H9 (cell line): Measurements from ENCODE around the gene SYCP2L. TPM values are rescaled to one million over a fixed set of nuclear protein-coding genes. Genes with fewer than 3 reads are reported as not detected.

ENCODE experiments used
- DNase-seq: peaks from one replicate; pipeline ENCODE4 v3.0.0-alpha.2; 2017
- H2AFZ ChIP-seq: one replicate; pipeline ENCODE4 v1.6.1; 2013; ENCODE audit warnings: mild to moderate bottlenecking, low read length, control low read depth, moderate library complexity
- H2AK5ac ChIP-seq: 2 replicates; pipeline ENCODE4 v1.6.1; 2013; ENCODE audit warnings: low read length, control low read depth, mixed read lengths; ENCODE audit not compliant: insufficient read length
- H2BK120ac ChIP-seq: one replicate; pipeline ENCODE4 v1.6.1; 2013; ENCODE audit warnings: low read depth, mild to moderate bottlenecking, low read length, control low read depth, inconsistent platforms; ENCODE audit not compliant: poor library complexity, severe bottlenecking
- H2BK12ac ChIP-seq: 2 replicates; pipeline ENCODE4 v1.6.1; 2013; ENCODE audit warnings: low read length, control low read depth, mixed read lengths, low read depth; ENCODE audit not compliant: insufficient read length
- H2BK15ac ChIP-seq: 2 replicates; pipeline ENCODE4 v1.6.1; 2013; ENCODE audit warnings: low read depth, low read length, control low read depth
- H2BK20ac ChIP-seq: one replicate; pipeline ENCODE4 v1.6.1; 2013; ENCODE audit warnings: low read depth, mild to moderate bottlenecking, low read length, control low read depth, inconsistent platforms; ENCODE audit not compliant: poor library complexity, severe bottlenecking
- H2BK5ac ChIP-seq: 2 replicates; pipeline ENCODE4 v1.6.1; 2013; ENCODE audit warnings: low read length, control low read depth, mixed read lengths; ENCODE audit not compliant: insufficient read length
- H3K14ac ChIP-seq: 2 replicates; pipeline ENCODE4 v1.6.1; 2013; ENCODE audit warnings: low read length, control low read depth; ENCODE audit not compliant: insufficient read depth
- H3K18ac ChIP-seq: 2 replicates; pipeline ENCODE4 v1.6.1; 2013; ENCODE audit warnings: low read depth, mild to moderate bottlenecking, mixed read lengths, low read length, control low read depth; ENCODE audit not compliant: insufficient read length
- H3K23ac ChIP-seq: 2 replicates; pipeline ENCODE4 v1.6.1; 2013; ENCODE audit warnings: low read length, control low read depth, mixed read lengths, low read depth; ENCODE audit not compliant: insufficient read length
- H3K23me2 ChIP-seq: 2 replicates; pipeline ENCODE4 v1.6.1; 2013; ENCODE audit warnings: low read depth, mild to moderate bottlenecking, mixed read lengths, low read length, control low read depth; ENCODE audit not compliant: insufficient read length, poor library complexity, severe bottlenecking
- H3K27ac ChIP-seq: 2 replicates; pipeline ENCODE4 v1.5.1; 2013; ENCODE audit warnings: low read length, control low read depth, mixed read lengths, low read depth; ENCODE audit not compliant: insufficient read length
- H3K27me3 ChIP-seq: 2 replicates; pipeline ENCODE4 v1.6.1; 2013; ENCODE audit warnings: low read length, control low read depth, inconsistent platforms; ENCODE audit not compliant: insufficient read depth
- H3K4ac ChIP-seq: 2 replicates; pipeline ENCODE4 v1.6.1; 2013; ENCODE audit warnings: low read depth, mild to moderate bottlenecking, control low read depth, inconsistent platforms, low read length, moderate library complexity
- H3K4me1 ChIP-seq: 2 replicates; pipeline ENCODE4 v1.6.1; 2013; ENCODE audit warnings: low read length, control low read depth, inconsistent platforms; ENCODE audit not compliant: insufficient read depth
- H3K4me2 ChIP-seq: 2 replicates; pipeline ENCODE4 v1.6.1; 2013; ENCODE audit warnings: low read length, control low read depth, mixed read lengths; ENCODE audit not compliant: insufficient read length, insufficient read depth
- H3K56ac ChIP-seq: 2 replicates; pipeline ENCODE4 v1.6.1; 2013; ENCODE audit warnings: low read depth, mild to moderate bottlenecking, mixed read lengths, low read length, control low read depth; ENCODE audit not compliant: insufficient read length
- H3K79me1 ChIP-seq: 2 replicates; pipeline ENCODE4 v1.6.1; 2013; ENCODE audit warnings: low read depth, mild to moderate bottlenecking, moderate library complexity, low read length, control low read depth, inconsistent platforms; ENCODE audit not compliant: insufficient read depth, poor library complexity, severe bottlenecking
- H3K79me2 ChIP-seq: 2 replicates; pipeline ENCODE4 v1.6.1; 2013; ENCODE audit warnings: low read length, control low read depth, inconsistent platforms; ENCODE audit not compliant: insufficient read depth
- H3K9ac ChIP-seq: 2 replicates; pipeline ENCODE4 v1.6.1; 2013; ENCODE audit warnings: low read length, control low read depth, mixed read lengths; ENCODE audit not compliant: insufficient read length; ENCODE audit errors: extremely low read depth
- H3K9me3 ChIP-seq: one replicate; pipeline ENCODE4 v1.6.1; 2013; ENCODE audit warnings: low read depth, low read length, inconsistent platforms; ENCODE audit not compliant: control insufficient read depth
- H3T11ph ChIP-seq: one replicate; pipeline ENCODE4 v1.6.1; 2013; ENCODE audit warnings: mild to moderate bottlenecking, low read length, control low read depth, inconsistent platforms
- H4K20me1 ChIP-seq: one replicate; pipeline ENCODE4 v1.6.1; 2013; ENCODE audit not compliant: control insufficient read depth, insufficient read length, insufficient read depth
- H4K5ac ChIP-seq: 2 replicates; pipeline ENCODE4 v1.6.1; 2013; ENCODE audit warnings: low read depth, mild to moderate bottlenecking, mixed read lengths, low read length, control low read depth; ENCODE audit not compliant: insufficient read length
- H4K8ac ChIP-seq: replicated peaks from 2 replicates; pipeline ENCODE4 v1.6.1; 2013; ENCODE audit warnings: low read length, control low read depth, mixed read lengths, low read depth; ENCODE audit not compliant: insufficient read length
- H4K91ac ChIP-seq: 2 replicates; pipeline ENCODE4 v1.6.1; 2013; ENCODE audit warnings: low read depth, mild to moderate bottlenecking, moderate library complexity, mixed read lengths, low read length, control low read depth; ENCODE audit not compliant: insufficient read length
- H3K27ac Mint-ChIP-seq, 3 experiments: 2 replicates in 2 of 3; 3 replicates in 1 of 3; pipeline ENCODE4 v1.8.0; 2020 to 2021; ENCODE audit warnings: mixed read lengths in 3 of 3, mild to moderate bottlenecking in 1 of 3, moderate library complexity in 1 of 3
- H3K27me3 Mint-ChIP-seq: 2 replicates; pipeline ENCODE4 v1.8.0; 2021; ENCODE audit warnings: low read depth, mild to moderate bottlenecking, moderate library complexity, mixed read lengths
- H3K36me3 Mint-ChIP-seq, 3 experiments: 2 replicates in 2 of 3; 3 replicates in 1 of 3; pipeline ENCODE4 v1.8.0; 2020 to 2021; ENCODE audit warnings: low read depth in 3 of 3, mixed read lengths in 3 of 3; ENCODE audit not compliant: insufficient read depth in 1 of 3
- H3K4me1 Mint-ChIP-seq, 2 experiments: 2 replicates each; pipeline ENCODE4 v1.8.0; 2020; ENCODE audit warnings: mixed read lengths in 2 of 2
- H3K4me3 Mint-ChIP-seq, 2 experiments: 2 replicates in 1 of 2; 3 replicates in 1 of 2; pipeline ENCODE4 v1.8.0; 2020 to 2021; ENCODE audit warnings: mild to moderate bottlenecking in 2 of 2, mixed read lengths in 2 of 2, moderate library complexity in 1 of 2
- H3K9me3 Mint-ChIP-seq, 2 experiments: 2 replicates in 1 of 2; 3 replicates in 1 of 2; pipeline ENCODE4 v1.8.0; 2020; ENCODE audit warnings: mild to moderate bottlenecking in 2 of 2, mixed read lengths in 2 of 2, moderate library complexity in 1 of 2
- WGBS: extraction: QIAGEN DNeasy Blood & Tissue Kit; methylation state at CpG from one replicate; pipeline ENCODE4 v1.1.7; 2013; ENCODE audit warnings: missing lambda C conversion rate, low lambda C conversion rate, mixed read lengths; ENCODE audit not compliant: insufficient read length; ENCODE audit errors: extremely low coverage; 5-methylcytosine and 5-hydroxymethylcytosine counted together
- total RNA-seq: library from RNA; stranded (reverse); gene quantifications from 2 replicates; pipeline ENCODE4 v1.2.1, GENCODE V29; 2021
- TF ChIP-seq, protein P1 (sequence below): fragments of 200-600 bp; sonication (generic); conservative IDR thresholded peaks from 3 replicates; pipeline ENCODE4 v1.8.0; 2021; ENCODE audit warnings: antibody characterized with exemption, mild to moderate bottlenecking

The SYCP2L gene
- total RNA-seq, 1 experiment from 2014 or later, result 3.5 TPM

DNA sequence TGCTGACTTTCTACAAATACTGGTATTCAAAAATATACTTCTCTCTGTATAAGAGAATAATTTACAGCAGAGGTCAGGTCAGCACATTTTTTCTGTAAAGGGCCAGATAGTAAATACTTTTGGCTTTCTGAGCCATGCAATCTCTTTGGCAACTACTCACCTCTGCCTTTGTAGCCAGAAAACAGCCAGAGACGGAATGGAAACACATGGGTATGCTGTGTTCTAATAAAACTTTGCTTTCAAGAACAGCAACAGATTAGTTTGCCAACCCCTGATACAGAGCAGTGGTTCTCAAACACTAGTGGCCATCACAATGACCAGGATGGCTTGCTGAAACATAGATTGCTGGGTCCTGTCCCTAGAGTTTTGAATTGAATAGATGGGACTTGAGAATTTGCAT is 46.3 kb downstream of the SYCP2L start:
- no CpG with 5 or more reads among the region's 1 CpG for WGBS
- no peak overlapping the region for H3K4me2 ChIP-seq
- H3K4me3 Mint-ChIP-seq, result no peak overlapping the region

More for the DNA sequence above, 46.3 kb downstream of the SYCP2L start:
- Histone ChIP-seq H3K79me1 (no peaks in the 10 kb centered on the region), H3K9me3 (no peaks in the 10 kb centered on the region), H3K14ac (no peak overlapping the region), H2BK120ac (no peak overlapping the region), H3K23ac (no peak overlapping the region), H3K9ac (no peak overlapping the region), H2BK15ac (no peak overlapping the region), H3K4ac (no peak overlapping the region), H4K20me1 (no peaks in the 10 kb centered on the region), H2AK5ac (no peak overlapping the region), H3K27me3 (no peaks in the 10 kb centered on the region), H3K23me2 (no peaks in the 10 kb centered on the region), H4K5ac (no peak overlapping the region), H4K8ac (no peak overlapping the region), H2BK20ac (no peak overlapping the region), H3K79me2 (no peaks in the 10 kb centered on the region; the same call in 1 of the 2 replicates), H4K91ac (no peak overlapping the region), H2AFZ (no peak overlapping the region), H3K56ac (no peak overlapping the region), H3T11ph (no peak overlapping the region), H3K27ac (no peak overlapping the region), H2BK5ac (no peak overlapping the region), H3K18ac (no peak overlapping the region), H2BK12ac (no peak overlapping the region), H3K4me1 (no peaks in the 10 kb centered on the region)
- H3K27ac Mint-ChIP-seq, result no peak overlapping the region
- H3K27me3 Mint-ChIP-seq, result no peaks in the 10 kb centered on the region; the same call in 1 of the 2 replicates
- H3K9me3 Mint-ChIP-seq, result peaks cover 2 to 3% of the 10 kb centered on the region in 2 experiments; a peak in 1 of 5 replicates
- H3K4me1 Mint-ChIP-seq, result no peaks in the 10 kb centered on the region
- no peak for DNase-seq
- peaks cover 3 to 13% (median 10%) of the 10 kb centered on the region in 3 experiments; a peak in 6 of 7 replicates for H3K36me3 Mint-ChIP-seq
- TF ChIP-seq, protein P1, sequence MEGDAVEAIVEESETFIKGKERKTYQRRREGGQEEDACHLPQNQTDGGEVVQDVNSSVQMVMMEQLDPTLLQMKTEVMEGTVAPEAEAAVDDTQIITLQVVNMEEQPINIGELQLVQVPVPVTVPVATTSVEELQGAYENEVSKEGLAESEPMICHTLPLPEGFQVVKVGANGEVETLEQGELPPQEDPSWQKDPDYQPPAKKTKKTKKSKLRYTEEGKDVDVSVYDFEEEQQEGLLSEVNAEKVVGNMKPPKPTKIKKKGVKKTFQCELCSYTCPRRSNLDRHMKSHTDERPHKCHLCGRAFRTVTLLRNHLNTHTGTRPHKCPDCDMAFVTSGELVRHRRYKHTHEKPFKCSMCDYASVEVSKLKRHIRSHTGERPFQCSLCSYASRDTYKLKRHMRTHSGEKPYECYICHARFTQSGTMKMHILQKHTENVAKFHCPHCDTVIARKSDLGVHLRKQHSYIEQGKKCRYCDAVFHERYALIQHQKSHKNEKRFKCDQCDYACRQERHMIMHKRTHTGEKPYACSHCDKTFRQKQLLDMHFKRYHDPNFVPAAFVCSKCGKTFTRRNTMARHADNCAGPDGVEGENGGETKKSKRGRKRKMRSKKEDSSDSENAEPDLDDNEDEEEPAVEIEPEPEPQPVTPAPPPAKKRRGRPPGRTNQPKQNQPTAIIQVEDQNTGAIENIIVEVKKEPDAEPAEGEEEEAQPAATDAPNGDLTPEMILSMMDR, result no peak
